Measurements from ENCODE around the gene GATD1.

The GATD1 gene

DNA sequence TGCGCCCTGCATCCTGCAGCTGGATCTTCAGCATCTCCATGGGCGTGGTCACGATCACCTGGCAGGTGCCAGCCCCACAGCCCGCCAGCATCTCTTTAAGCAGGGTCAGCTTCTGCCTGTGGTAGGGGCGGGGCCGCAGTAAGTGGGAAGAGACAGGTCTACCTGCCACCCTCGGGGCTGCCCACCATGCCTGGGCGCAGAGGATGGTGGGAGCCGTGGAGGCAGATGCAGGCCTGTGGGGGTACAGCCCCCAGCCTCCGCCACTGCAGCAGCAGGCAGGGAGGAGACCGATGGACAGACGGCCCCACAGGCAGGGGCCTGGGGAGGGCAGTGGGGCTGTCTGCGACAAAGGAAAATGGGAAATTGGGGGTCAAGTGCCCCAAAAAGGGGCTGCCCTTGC is 15.6 kb upstream of the GATD1 start:
- ATAC-seq: no peak
- Mint-ChIP-seq H3K4me1 (peaks cover 18% of the 10 kb centered on the region), H3K36me3 (peaks cover 38% of the 10 kb centered on the region), H3K27ac (no peak overlapping the region), H3K9me3 (no peaks in the 10 kb centered on the region), H3K4me3 (no peak overlapping the region)
- DNase-seq (ENCODE audit: low spot score in 2 of 2): no peak

DNA sequence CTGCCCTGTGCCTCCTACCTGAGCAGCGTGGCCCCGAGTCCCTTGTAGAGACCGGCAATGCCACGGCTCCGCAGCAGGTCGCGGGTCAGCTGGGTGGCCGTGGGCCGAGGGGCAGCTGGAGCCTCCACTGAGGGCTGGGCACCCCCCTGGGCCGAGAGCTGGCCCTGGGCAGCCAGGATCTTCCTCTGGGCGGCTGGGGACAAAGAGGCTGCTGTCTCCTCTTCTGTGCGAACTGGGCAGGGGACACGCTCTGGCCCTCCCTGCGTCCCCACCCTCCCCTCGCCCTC is 15.2 kb upstream of the GATD1 start:
- Mint-ChIP-seq H3K36me3 (peaks cover 42% of the 10 kb centered on the region), H3K4me1 (peaks cover 18% of the 10 kb centered on the region), H3K27ac (no peak overlapping the region), H3K4me3 (no peak overlapping the region), H3K9me3 (no peaks in the 10 kb centered on the region)
- DNase-seq (ENCODE audit: low spot score in 2 of 2) (no peak), ATAC-seq (no peak)

GRCh38 chr11:791658-792534 is 14.6 kb upstream of the GATD1 start:
- Mint-ChIP-seq H3K4me3 (no peak overlapping the region), H3K4me1 (peaks cover 12% of the 10 kb centered on the region), H3K9me3 (no peaks in the 10 kb centered on the region), H3K27ac (no peak overlapping the region), H3K36me3 (peaks cover 36% of the 10 kb centered on the region)
- no peak for DNase-seq (ENCODE audit: low spot score in 2 of 2)
- ATAC-seq: no peak

DNA sequence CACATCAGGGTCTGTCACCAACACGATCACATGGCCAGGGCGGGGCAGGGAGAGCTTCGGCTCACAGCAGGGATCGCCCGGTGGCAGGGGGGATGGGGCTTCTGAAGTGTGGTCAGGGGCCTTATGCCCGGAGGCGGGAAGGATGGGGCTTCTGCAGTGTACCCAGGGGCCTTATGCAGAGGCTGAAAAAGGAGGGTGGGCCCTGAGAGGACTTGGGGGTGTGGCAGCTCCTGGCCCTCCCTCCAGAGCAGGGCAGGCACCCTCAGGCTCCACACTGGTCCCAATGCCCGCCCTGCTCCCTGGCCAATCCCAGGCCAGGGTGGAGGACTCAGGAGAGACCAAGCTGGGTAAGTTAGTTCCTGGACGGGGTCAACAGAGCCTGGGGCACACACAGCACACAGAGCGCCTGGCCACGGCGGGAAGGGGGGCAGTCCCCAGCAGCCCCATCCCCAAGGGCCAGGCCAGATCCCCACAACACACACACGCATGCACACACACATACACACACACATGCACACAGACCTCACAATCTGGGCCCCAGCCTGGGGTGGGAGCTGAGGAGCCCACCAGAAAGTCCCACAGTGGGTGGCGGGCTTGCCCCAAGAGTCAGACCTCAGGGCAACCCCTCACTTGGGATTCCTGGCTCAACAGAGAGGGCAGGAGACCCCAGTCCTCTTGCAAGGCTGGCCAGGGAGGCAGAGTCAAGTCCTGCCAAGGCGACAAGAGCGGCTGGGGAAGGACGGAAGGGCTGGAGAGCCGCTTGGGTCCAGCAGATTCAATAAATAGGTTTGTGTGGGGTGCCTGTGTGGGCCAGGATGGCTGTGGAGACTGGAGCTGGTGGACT is 13.7 kb upstream of the GATD1 start:
- H3K27ac Mint-ChIP-seq: no peak overlapping the region
- H3K4me3 Mint-ChIP-seq: no peak overlapping the region
- DNase-seq (ENCODE audit: low spot score in 2 of 2): no peak
- H3K9me3 Mint-ChIP-seq: no peaks in the 10 kb centered on the region
- peaks cover 35% of the 10 kb centered on the region for H3K36me3 Mint-ChIP-seq
- peak; percentile 2 for ATAC-seq
- H3K4me1 Mint-ChIP-seq: peaks cover 3% of the 10 kb centered on the region

DNA sequence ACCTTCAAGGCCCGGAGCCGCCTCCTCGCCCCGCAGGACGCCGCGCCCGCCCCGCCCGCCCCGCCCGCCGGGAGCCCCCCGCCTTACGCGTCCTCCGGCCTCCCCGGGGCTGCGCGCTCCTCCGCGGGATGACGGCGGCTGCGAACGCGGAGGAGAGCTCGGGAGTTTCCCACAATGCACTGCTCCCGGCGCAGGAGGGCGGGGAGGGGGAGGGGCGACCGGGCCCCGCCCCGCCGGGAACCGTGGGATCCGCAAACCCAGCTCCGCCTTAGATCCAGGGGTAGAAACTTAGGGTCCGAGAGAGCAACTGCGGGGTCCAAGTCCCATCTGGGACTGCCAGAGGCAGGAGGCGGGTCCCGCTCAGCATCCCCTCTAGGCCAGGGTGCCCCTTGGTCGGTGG is 12.7 kb upstream of the GATD1 start, which contains the start of gene CEND1:
Gene CEND1, minus strand, starts transcription at position 148 of the 400 bp plus-strand sequence. CDS start 1,514 bp downstream, outside the sequence.
- ATAC-seq (peak; percentile 44), DNase-seq (ENCODE audit: low spot score in 2 of 2) (no peak)
- Mint-ChIP-seq H3K9me3 (no peaks in the 10 kb centered on the region), H3K4me3 (peak within 1 kb of the TSS; percentile 25), H3K36me3 (peaks cover 35% of the 10 kb centered on the region), H3K27ac (no peak within 1 kb of the TSS), H3K4me1 (no peaks in the 10 kb centered on the region)

GRCh38 chr11:788953-789940 is 12.0 kb upstream of the GATD1 start:
- Mint-ChIP-seq H3K9me3 (no peaks in the 10 kb centered on the region), H3K27ac (no peak overlapping the region), H3K4me3 (peak overlapping the region; percentile 25), H3K36me3 (peaks cover 29% of the 10 kb centered on the region), H3K4me1 (no peaks in the 10 kb centered on the region)
- no peak for DNase-seq (ENCODE audit: low spot score in 2 of 2)
- no peak for ATAC-seq

DNA sequence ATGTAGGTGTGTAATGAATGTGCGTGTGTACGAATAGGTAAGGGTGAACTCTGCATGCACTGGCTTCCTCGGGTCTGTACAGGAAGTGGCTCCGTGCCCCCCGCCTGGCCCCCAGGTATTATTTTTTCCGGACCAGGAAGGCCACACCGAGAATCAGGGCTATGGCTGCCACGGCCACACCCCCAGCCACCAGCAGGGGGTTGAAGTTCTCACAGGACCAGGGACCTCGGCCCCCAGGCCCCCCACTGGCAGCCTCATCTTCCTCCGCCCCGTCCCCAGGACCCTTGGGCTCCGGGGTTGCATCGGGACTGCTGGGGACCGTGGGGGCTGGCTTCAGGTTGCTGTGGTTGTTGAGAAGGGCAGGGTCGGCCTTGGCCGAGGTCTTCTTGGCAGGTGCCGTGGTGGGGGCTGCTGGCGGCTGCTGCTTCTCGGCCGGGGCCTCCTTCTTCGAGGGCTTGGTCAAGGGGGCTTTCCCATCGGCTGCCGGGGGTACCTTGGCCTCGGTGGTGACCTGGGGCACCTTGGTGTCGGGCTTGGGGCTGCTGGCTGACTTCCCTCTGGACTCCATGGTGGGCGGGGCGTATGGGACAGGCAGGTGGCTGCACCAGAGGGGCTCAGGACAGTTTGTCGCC is 10.8 kb upstream of the GATD1 start:
- Mint-ChIP-seq H3K27ac (no peak overlapping the region), H3K4me1 (no peaks in the 10 kb centered on the region), H3K4me3 (no peak overlapping the region), H3K9me3 (no peaks in the 10 kb centered on the region), H3K36me3 (peaks cover 20% of the 10 kb centered on the region)
- ATAC-seq (no peak), DNase-seq (ENCODE audit: low spot score in 2 of 2) (no peak)

- no peak overlapping the region for H3K4me3 Mint-ChIP-seq
- H3K9me3 Mint-ChIP-seq: no peaks in the 10 kb centered on the region
- H3K4me1 Mint-ChIP-seq: no peaks in the 10 kb centered on the region
- H3K27ac Mint-ChIP-seq: no peak overlapping the region
- no peak for DNase-seq (ENCODE audit: low spot score in 2 of 2)
- no peak for ATAC-seq
- peaks cover 17% of the 10 kb centered on the region for H3K36me3 Mint-ChIP-seq
These were observed 9.9 kb upstream of the GATD1 start for GRCh38 chr11:787084-787675.

DNA sequence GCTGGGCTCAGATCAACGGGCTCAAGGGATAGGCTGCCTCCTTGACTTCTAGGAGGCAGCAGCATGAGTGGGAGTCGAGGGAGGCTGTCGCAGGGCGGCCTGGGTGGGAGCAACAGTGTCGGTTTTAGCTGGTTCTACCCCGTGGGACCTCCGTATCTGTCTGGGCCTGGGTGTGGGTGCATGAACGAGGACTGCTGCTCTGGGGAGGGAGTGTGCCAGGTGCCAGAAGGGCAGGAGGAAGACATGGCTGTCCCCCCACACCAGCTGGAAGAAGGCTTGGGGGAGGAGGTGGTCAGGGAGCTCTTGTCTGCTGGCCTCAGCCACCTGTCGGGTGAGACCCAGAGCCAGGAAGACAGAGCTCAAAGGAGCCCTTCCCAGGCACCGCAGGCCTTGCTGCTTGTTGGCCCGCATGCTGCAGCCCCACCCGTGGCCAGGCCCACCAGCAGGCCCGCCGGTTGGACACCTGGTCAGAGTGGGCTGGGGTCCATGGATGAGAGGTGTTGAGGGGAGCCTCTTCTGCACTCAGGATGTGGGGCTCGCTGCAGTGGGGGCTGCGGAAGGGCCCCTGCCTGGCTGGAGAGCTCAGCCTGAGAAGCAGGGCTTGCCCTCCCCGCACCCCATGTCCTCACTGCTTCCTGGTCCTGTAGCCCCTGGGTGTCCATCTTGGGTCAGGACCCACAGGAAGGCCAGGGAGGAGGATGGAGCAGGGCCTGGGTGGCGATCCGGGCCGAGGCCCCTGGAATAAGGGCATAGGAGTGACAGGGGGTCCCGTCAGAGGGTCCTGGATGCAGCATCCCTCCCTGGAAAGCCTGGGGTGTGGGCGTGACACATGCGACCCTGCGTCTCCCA is 9.2 kb upstream of the GATD1 start:
- H3K36me3 Mint-ChIP-seq: peaks cover 12% of the 10 kb centered on the region
- DNase-seq (ENCODE audit: low spot score in 2 of 2): no peak
- H3K27ac Mint-ChIP-seq: no peak overlapping the region
- no peaks in the 10 kb centered on the region for H3K9me3 Mint-ChIP-seq
- no peaks in the 10 kb centered on the region for H3K4me1 Mint-ChIP-seq
- no peak for ATAC-seq
- H3K4me3 Mint-ChIP-seq: no peak overlapping the region

GRCh38 chr11:783581-784015 is 6.3 kb upstream of the GATD1 start:
- H3K4me3 Mint-ChIP-seq: no peak overlapping the region
- H3K9me3 Mint-ChIP-seq: no peaks in the 10 kb centered on the region
- peak; percentile 61 for ATAC-seq
- DNase-seq (ENCODE audit: low spot score in 2 of 2): no peak
- peaks cover 7% of the 10 kb centered on the region for H3K36me3 Mint-ChIP-seq
- H3K27ac Mint-ChIP-seq: no peak overlapping the region
- H3K4me1 Mint-ChIP-seq: no peaks in the 10 kb centered on the region

GRCh38 chr11:782264-783174 is 5.2 kb upstream of the GATD1 start:
- no peak for DNase-seq (ENCODE audit: low spot score in 2 of 2)
- Mint-ChIP-seq H3K27ac (no peak overlapping the region), H3K36me3 (peaks cover 5% of the 10 kb centered on the region), H3K4me1 (no peaks in the 10 kb centered on the region), H3K4me3 (no peak overlapping the region), H3K9me3 (no peaks in the 10 kb centered on the region)
- ATAC-seq: no peak

DNA sequence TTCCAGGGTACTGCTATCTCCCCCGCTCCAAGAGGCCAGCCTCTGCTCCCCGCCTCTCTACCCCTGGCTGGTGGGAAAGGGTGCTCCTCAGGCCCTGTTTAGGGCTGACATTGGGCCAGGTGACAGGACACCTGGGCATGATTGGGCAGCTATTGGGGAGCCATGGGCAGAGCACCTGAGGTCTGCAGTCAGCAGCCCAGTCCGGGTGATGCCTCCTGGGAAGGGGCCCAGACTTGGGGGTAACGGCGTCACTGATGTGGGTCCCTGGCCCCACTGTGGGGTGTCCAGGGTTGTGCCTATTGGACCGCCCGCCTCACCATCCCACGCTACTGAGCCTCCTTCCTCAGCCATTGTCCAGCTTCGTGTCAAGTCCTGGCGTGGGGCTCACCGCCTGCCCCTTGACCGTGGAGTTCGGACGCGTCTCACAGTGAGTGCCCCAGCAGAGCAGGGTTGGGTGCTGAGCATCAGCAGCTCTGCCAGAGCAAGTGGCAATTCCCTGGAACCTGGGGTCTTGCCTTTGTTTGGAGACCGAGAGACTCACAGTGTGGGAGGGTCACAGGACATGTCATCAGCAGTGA is 2.8 kb upstream of the GATD1 start:
- H3K4me1 Mint-ChIP-seq: peaks cover 14% of the 10 kb centered on the region
- ATAC-seq (no peak), DNase-seq (ENCODE audit: low spot score in 2 of 2) (no peak)
- peaks cover 19% of the 10 kb centered on the region for H3K36me3 Mint-ChIP-seq
- no peak overlapping the region for H3K27ac Mint-ChIP-seq
- H3K4me3 Mint-ChIP-seq: no peak overlapping the region
- H3K9me3 Mint-ChIP-seq: no peaks in the 10 kb centered on the region

All from stimulated activated effector memory CD8-positive, alpha-beta T cell treated with anti-CD3 and anti-CD28 coated beads, Interleukin-12 subunit alpha, Interleukin-12 subunit beta, amount 100 ng/mL, for 72 hours (primary cell).